ENCODE data around the gene KDM5B. TPM values are rescaled to one million over a fixed set of nuclear protein-coding genes. Genes with fewer than 3 reads are reported as not detected.

KDM5B gene
- total RNA-seq, 2 donors from 2014 or later = 14.6 to 18.5 TPM

- H3K36me3 ChIP-seq = no peaks in the 10 kb centered on the region
- peaks cover 0 to 35% of the 10 kb centered on the region in 2 donors for H3K4me1 ChIP-seq
- H3K4me3 ChIP-seq = peak within 1 kb of the TSS; percentile 64 to 81
- DNase-seq (ENCODE audit: low spot score) = peak; percentile 95
- no peak for TF ChIP-seq CTCF (IDR thresholded peaks at IDR 0.05)
- no peaks in the 10 kb centered on the region for H3K27me3 ChIP-seq
- no peaks in the 10 kb centered on the region for H3K9me3 ChIP-seq
- peak within 1 kb of the TSS; percentile 82 to 89 for H3K27ac ChIP-seq
Observed at GRCh38 chr1:202810615-202811295, 2.5 kb upstream of the KDM5B start, which contains the start of gene PCAT6. TSS of gene PCAT6 (plus strand) at chr1:202810954.

- no peak for DNase-seq (ENCODE audit: low spot score)
- no peaks in the 10 kb centered on the region for H3K27me3 ChIP-seq
- no peak for TF ChIP-seq CTCF (IDR thresholded peaks at IDR 0.05)
- peak overlapping the region; percentile 82 to 89 for H3K27ac ChIP-seq
- H3K4me1 ChIP-seq = peaks cover 0 to 40% of the 10 kb centered on the region in 2 donors
- no peaks in the 10 kb centered on the region for H3K36me3 ChIP-seq
- H3K4me3 ChIP-seq = peak overlapping the region; percentile 64 to 81
- no peaks in the 10 kb centered on the region for H3K9me3 ChIP-seq
Observed at GRCh38 chr1:202810193-202810614, 2.0 kb upstream of the KDM5B start.

DNA sequence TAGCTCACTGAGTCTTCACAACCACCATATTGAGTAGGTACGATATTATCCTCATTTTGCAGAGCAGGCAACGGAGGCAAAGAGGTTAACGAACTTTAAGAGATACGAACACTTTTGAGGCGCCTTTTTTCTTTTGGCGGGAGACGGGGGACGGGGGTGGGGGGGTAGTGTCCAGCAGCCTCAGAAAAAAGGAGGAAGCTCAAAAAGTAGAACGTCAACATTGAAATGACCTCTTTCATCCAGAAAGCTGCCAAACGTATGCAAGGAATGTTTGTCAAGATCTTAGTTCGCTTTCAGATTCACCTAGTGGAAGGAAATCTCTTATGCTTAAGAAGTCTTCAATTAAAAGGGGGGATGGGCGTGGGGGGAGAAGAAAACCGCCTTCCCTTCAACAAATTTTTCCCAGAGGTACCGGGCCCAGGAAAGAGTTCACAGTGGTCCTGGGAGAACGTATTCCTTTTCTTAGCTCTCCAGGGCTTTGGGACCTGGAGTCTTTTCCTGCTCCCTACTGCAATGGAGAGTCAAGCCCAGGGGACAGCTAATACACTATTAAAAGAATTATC is 1.5 kb upstream of the KDM5B start:
- no peak for DNase-seq (ENCODE audit: low spot score)
- H3K4me1 ChIP-seq = peaks cover 0 to 40% of the 10 kb centered on the region in 2 donors

DNA sequence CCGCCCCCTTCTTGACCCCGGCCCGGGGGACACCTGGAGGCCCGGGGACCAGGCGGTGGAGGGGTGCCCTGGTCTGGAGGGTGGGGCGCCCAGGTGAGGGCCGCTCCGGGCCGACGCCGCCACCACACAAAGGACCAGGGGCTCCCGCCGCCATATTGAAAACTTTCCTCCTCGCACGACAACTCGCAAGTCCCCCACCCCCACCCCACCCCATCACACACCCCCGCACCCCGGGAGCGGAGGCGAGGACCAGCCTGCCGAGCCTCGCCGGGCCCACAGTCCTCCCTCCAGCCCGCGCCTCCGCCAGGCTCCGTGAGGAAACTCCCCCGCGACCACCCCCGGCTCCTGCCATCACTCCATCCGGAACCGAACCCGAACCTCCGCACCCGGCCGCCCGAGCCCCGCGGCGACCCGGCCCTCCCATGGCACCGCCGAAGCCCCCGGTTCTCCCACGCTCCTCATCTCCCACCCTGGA is 733 bp downstream of the KDM5B start:
- H3K27ac ChIP-seq = peak overlapping the region; percentile 87 to 88
- H3K9me3 ChIP-seq = no peaks in the 10 kb centered on the region
- peak overlapping the region; percentile 83 to 94 for H3K4me3 ChIP-seq
- H3K4me1 ChIP-seq = peaks cover 0 to 48% of the 10 kb centered on the region in 2 donors
- no peaks in the 10 kb centered on the region for H3K36me3 ChIP-seq
- no peak for TF ChIP-seq CTCF (IDR thresholded peaks at IDR 0.05)
- DNase-seq (ENCODE audit: low spot score) = peak; percentile 54
- no peaks in the 10 kb centered on the region for H3K27me3 ChIP-seq

More for the DNA sequence above, 1.5 kb upstream of the KDM5B start:
- H3K4me3 ChIP-seq = peak overlapping the region; percentile 64 to 81
- H3K27ac ChIP-seq = peak overlapping the region in 1 of 2 donors; percentile 82
- H3K27me3 ChIP-seq = no peaks in the 10 kb centered on the region
- H3K36me3 ChIP-seq = no peaks in the 10 kb centered on the region
- no peaks in the 10 kb centered on the region for H3K9me3 ChIP-seq
- no peak for TF ChIP-seq CTCF (IDR thresholded peaks at IDR 0.05)

DNA sequence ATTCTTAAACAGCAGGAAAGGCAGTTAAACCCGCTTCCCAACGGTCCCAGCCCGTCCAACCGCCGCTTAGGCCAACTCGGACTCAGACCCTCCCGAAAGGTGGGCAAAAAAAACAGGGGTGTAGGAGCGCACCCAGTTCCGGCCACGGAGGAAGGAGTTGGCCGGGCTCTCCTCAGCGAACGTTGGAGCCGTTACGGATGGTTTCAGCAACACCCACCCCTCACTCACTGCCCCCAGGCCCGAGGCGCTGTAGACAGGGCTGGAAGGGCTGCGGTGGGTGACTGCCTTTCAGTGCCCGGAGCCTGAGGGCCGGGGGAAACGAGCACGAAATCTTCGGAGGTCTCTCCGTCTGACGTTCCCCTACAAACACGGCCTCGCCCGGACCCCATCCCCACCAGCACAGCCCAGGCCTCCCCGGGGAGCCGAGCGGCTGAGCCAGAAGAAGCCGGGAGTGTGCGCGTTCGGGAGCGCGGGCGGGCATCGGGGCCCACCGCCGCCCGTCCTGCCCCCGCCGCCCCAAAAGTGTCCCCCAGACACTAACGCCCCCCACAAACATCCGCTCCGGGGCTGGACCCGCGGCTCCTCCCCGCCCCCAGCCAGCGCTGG is 1.3 kb downstream of the KDM5B start:
- Histone ChIP-seq H3K36me3 (no peaks in the 10 kb centered on the region), H3K4me1 (peaks cover 0 to 48% of the 10 kb centered on the region in 2 donors), H3K4me3 (peak overlapping the region; percentile 83 to 94), H3K27ac (peak overlapping the region; percentile 87 to 88), H3K27me3 (no peaks in the 10 kb centered on the region), H3K9me3 (no peaks in the 10 kb centered on the region)
- DNase-seq (ENCODE audit: low spot score) = peak; percentile 57
- no peak for TF ChIP-seq CTCF (IDR thresholded peaks at IDR 0.05)
